GM18519 (cell line): ENCODE results near the gene TIGIT.

ENCODE experiments used
- ATAC-seq: cut with Tn5 transposase; IDR thresholded peaks from one replicate; pipeline ENCODE4 v1.9.1; 2021; ENCODE audit warnings: mild to moderate bottlenecking, moderate library complexity; ENCODE audit not compliant: unreplicated experiment, low FRiP score

TIGIT gene

GRCh38 chr3:114350690-114351089 is 56.9 kb downstream of the TIGIT start:
- ATAC-seq: no peak

GRCh38 chr3:114351123-114351821 is 57.4 kb downstream of the TIGIT start:
- no peak for ATAC-seq

- ATAC-seq: no peak
Observed at GRCh38 chr3:114351822-114352145, 58.0 kb downstream of the TIGIT start.

GRCh38 chr3:114355653-114356052 is 61.8 kb downstream of the TIGIT start:
- ATAC-seq: no peak

- ATAC-seq: no peak
Observed at GRCh38 chr3:114356066-114356465, 62.2 kb downstream of the TIGIT start.

GRCh38 chr3:114356525-114356924 is 62.7 kb downstream of the TIGIT start:
- no peak for ATAC-seq
